GM10266 (cell line): ENCODE measurements around the gene RIC8B.
A peak's percentile ranks its signal among the peaks of the same experiment; 100 is the strongest.

Experiments
- DNase-seq: peaks from one replicate; pipeline ENCODE4 v3.0.0; 2012; ENCODE audit errors: extremely low spot score
- CTCF ChIP-seq: IDR thresholded peaks from 2 replicates; pipeline ENCODE4 v1.5.1; 2012; ENCODE audit warnings: mild to moderate bottlenecking, low read depth; ENCODE audit not compliant: control insufficient read depth, insufficient read depth; ENCODE audit errors: missing control alignments

Gene RIC8B

GRCh38 chr12:106767954-106768822 lies 6.3 kb upstream of the RIC8B start:
- TF ChIP-seq CTCF, result no peak

GRCh38 chr12:106769078-106769477 lies 5.4 kb upstream of the RIC8B start:
- TF ChIP-seq CTCF, result no peak
- DNase-seq, result no peak

More at GRCh38 chr12:106767954-106768822, 6.3 kb upstream of the RIC8B start:
- no peak for DNase-seq

GRCh38 chr12:106769546-106769945 lies 4.9 kb upstream of the RIC8B start:
- no peak for TF ChIP-seq CTCF
- no peak for DNase-seq

- TF ChIP-seq CTCF, result no peak
- no peak for DNase-seq
These were observed 3.1 kb upstream of the RIC8B start for GRCh38 chr12:106771425-106771824.

GRCh38 chr12:106773286-106774004 lies 1.0 kb upstream of the RIC8B start:
- peak; percentile 19 for DNase-seq
- TF ChIP-seq CTCF, result no peak

- no peak for TF ChIP-seq CTCF
These were observed 484 bp downstream of the RIC8B start for GRCh38 chr12:106774808-106775524.

More at GRCh38 chr12:106774808-106775524, 484 bp downstream of the RIC8B start:
- DNase-seq, result peak; percentile 34
